Activated B cell treated with CpG ODN at 0.5 μM for 24 hours (primary cell): ENCODE measurements around the gene VPS4B. TPM values are rescaled to one million over a fixed set of nuclear protein-coding genes. Genes with fewer than 3 reads are reported as not detected.

ENCODE experiments used
- ATAC-seq: fragments of 200-7000 bp; cut with Tn5 transposase; one replicate; pipeline ENCODE4 v1.10.0; 2021; ENCODE audit warnings: low read depth, mild to moderate bottlenecking, moderate library complexity
- CTCF ChIA-PET: fragments of 350-600 bp; sonication (Branson Sonifier 250); formaldehyde crosslinking; loops from one replicate; lab custom pipeline; 2021; ENCODE audit warnings: antibody characterized with exemption; lab: Charles Lee
- POLR2A ChIA-PET: fragments of 350-600 bp; sonication (Branson Sonifier 250); formaldehyde crosslinking; loops from one replicate; lab custom pipeline; 2021; ENCODE audit warnings: antibody characterized with exemption; lab: Charles Lee
- DNase-seq: peaks from one replicate; pipeline ENCODE4 v3.0.0; 2022
- H3K27ac Mint-ChIP-seq: one replicate; pipeline ENCODE4 v1.8.0; 2020; ENCODE audit warnings: mixed read lengths
- H3K27me3 Mint-ChIP-seq: one replicate; pipeline ENCODE4 v1.8.0; 2021; ENCODE audit warnings: mixed read lengths
- H3K36me3 Mint-ChIP-seq: one replicate; pipeline ENCODE4 v1.8.0; 2021; ENCODE audit warnings: low read depth, mixed read lengths
- H3K4me1 Mint-ChIP-seq: one replicate; pipeline ENCODE4 v1.8.0; 2021; ENCODE audit warnings: mixed read lengths
- H3K4me3 Mint-ChIP-seq: one replicate; pipeline ENCODE4 v1.8.0; 2020; ENCODE audit warnings: mild to moderate bottlenecking, mixed read lengths
- H3K9me3 Mint-ChIP-seq: one replicate; pipeline ENCODE4 v1.8.0; 2020; ENCODE audit warnings: mixed read lengths
- CTCF ChIP-seq: fragments of 200-600 bp; IDR thresholded peaks from one replicate; pipeline ENCODE4 v1.8.0; 2022; ENCODE audit warnings: antibody characterized with exemption, mild to moderate bottlenecking
- intact Hi-C: fragments of 100-400 bp; cut with micrococcal nuclease; formaldehyde crosslinking; loops from one replicate; pipeline ENCODE4 v1.15.1; 2024
- total RNA-seq: library from RNA; stranded (reverse); gene quantifications from 2 replicates; pipeline ENCODE4 v1.2.3, GENCODE V29; 2022

VPS4B gene
- total RNA-seq, 1 donor from 2014 or later, result 66.8 TPM

- POLR2A ChIA-PET, result no interaction called here
- intact Hi-C loops, result no loop called here
- Mint-ChIP-seq H3K9me3 (no peaks in the 10 kb centered on the region), H3K4me1 (no peaks in the 10 kb centered on the region), H3K4me3 (no peak overlapping the region), H3K27ac (no peak overlapping the region), H3K27me3 (no peaks in the 10 kb centered on the region), H3K36me3 (peaks cover 80% of the 10 kb centered on the region)
- DNase-seq, result no peak
- TF ChIP-seq CTCF, result no peak
- ATAC-seq, result no peak
- CTCF ChIA-PET, result no interaction called here
Measured at GRCh38 chr18:63407734-63408133, 14.5 kb downstream of the VPS4B start.

GRCh38 chr18:63405986-63406385 is 16.3 kb downstream of the VPS4B start:
- H3K27me3 Mint-ChIP-seq, result no peaks in the 10 kb centered on the region
- CTCF ChIA-PET, result no interaction called here
- intact Hi-C loops, result no loop called here

GRCh38 chr18:63402246-63403162 is 19.8 kb downstream of the VPS4B start:
- Mint-ChIP-seq H3K4me1 (peaks cover 4% of the 10 kb centered on the region), H3K27ac (no peak overlapping the region), H3K36me3 (peaks cover 80% of the 10 kb centered on the region), H3K9me3 (no peaks in the 10 kb centered on the region), H3K27me3 (no peaks in the 10 kb centered on the region), H3K4me3 (no peak overlapping the region)
- ChIA-PET POLR2A (no interaction called here), CTCF (no interaction called here)
- TF ChIP-seq CTCF, result no peak
- intact Hi-C loops, result no loop called here
- DNase-seq, result no peak
- no peak for ATAC-seq

More at GRCh38 chr18:63405986-63406385, 16.3 kb downstream of the VPS4B start:
- Mint-ChIP-seq H3K9me3 (no peaks in the 10 kb centered on the region), H3K36me3 (peaks cover 83% of the 10 kb centered on the region), H3K27ac (no peak overlapping the region), H3K4me1 (no peaks in the 10 kb centered on the region), H3K4me3 (no peak overlapping the region)
- no peak for TF ChIP-seq CTCF
- POLR2A ChIA-PET, result no interaction called here
- ATAC-seq (no peak), DNase-seq (no peak)

GRCh38 chr18:63399300-63399699 is 23.0 kb downstream of the VPS4B start:
- CTCF ChIA-PET, result no interaction called here

More at GRCh38 chr18:63399300-63399699, 23.0 kb downstream of the VPS4B start:
- Mint-ChIP-seq H3K4me1 (peaks cover 4% of the 10 kb centered on the region), H3K4me3 (no peak overlapping the region), H3K27me3 (no peaks in the 10 kb centered on the region), H3K27ac (no peak overlapping the region), H3K9me3 (no peaks in the 10 kb centered on the region), H3K36me3 (peaks cover 86% of the 10 kb centered on the region)
- intact Hi-C loops, result loop anchor here (5.0 kb wide), 1 partner anchor 38 kb away; no protein-coding TSS in a partner anchor
- no peak for ATAC-seq
- no peak for TF ChIP-seq CTCF
- no peak for DNase-seq
- POLR2A ChIA-PET, result no interaction called here
